Stomach (tissue), 9 donors: ENCODE measurements around the gene LPA. TPM values are rescaled to one million over a fixed set of nuclear protein-coding genes. Genes with fewer than 3 reads are reported as not detected.

Experiments
- DNase-seq, 2 donors: peaks; one replicate each; pipeline versions ENCODE4 v3.0.0 to v3.0.0-alpha.2; 2013 to 2019
- H3K27ac ChIP-seq, 5 donors: fragments of 200-600 bp in 4 of 5; sonication (generic) in 4 of 5; one replicate each; pipeline ENCODE4 v1.5.1; 2013 to 2019; ENCODE audit warnings: mild to moderate bottlenecking in 1 of 5, moderate library complexity in 1 of 5
- H3K27me3 ChIP-seq, 3 donors: fragments of 200-600 bp; sonication (generic); one replicate each; pipeline ENCODE4 v1.5.1; 2017 to 2019; ENCODE audit warnings: mixed run types in 1 of 3
- H3K36me3 ChIP-seq, 4 donors: fragments of 200-600 bp; sonication (generic); 1 replicate in 3 of 4; 2 replicates in 1 of 4; pipeline ENCODE4 v1.5.1; 2016 to 2019
- H3K4me1 ChIP-seq, 4 donors: fragments of 200-600 bp; sonication (generic); one replicate each; pipeline ENCODE4 v1.5.1; 2016 to 2019
- H3K4me3 ChIP-seq, 4 donors: fragments of 200-600 bp; sonication (generic) in 3 of 4; one replicate each; pipeline ENCODE4 v1.5.1; 2016 to 2019; ENCODE audit warnings: mild to moderate bottlenecking in 1 of 4
- H3K9me3 ChIP-seq, 4 donors: fragments of 200-600 bp; sonication (generic); one replicate each; pipeline ENCODE4 v1.5.1; 2016 to 2019
- CTCF ChIP-seq, 7 experiments: fragments of 450-650 bp in 4 of 7; fragments of 200-600 bp in 3 of 7; sonication (generic) in 3 of 7; IDR thresholded peaks; one replicate each; pipeline ENCODE4 v1.5.1; 2016 to 2019; ENCODE audit warnings: antibody characterized with exemption in 7 of 7, control low read depth in 2 of 7, mild to moderate bottlenecking in 1 of 7
- EP300 ChIP-seq: sonication (generic); formaldehyde crosslinking; IDR thresholded peaks from one replicate; pipeline ENCODE4 v1.6.1; 2017; ENCODE audit warnings: antibody characterized with exemption
- POLR2A ChIP-seq, 4 donors: fragments of 450-650 bp; IDR thresholded peaks; one replicate each; pipeline ENCODE4 v1.6.1; 2016; ENCODE audit warnings: antibody characterized with exemption in 4 of 4, control low read depth in 2 of 4, mild to moderate bottlenecking in 1 of 4, moderate library complexity in 1 of 4
- POLR2AphosphoS5 ChIP-seq, 3 donors: sonication (generic); formaldehyde crosslinking; IDR thresholded peaks; one replicate each; pipeline ENCODE4 v1.6.1; 2016; ENCODE audit warnings: antibody characterized with exemption in 3 of 3
- WGBS, 5 donors: extraction: QIAGEN DNeasy Blood & Tissue Kit in 3 of 5; methylation state at CpG; one replicate each; pipeline versions ENCODE4 v1.1.5 to v1.1.7; 2013 to 2018; 5-methylcytosine and 5-hydroxymethylcytosine counted together
- intact Hi-C: fragments of 100-400 bp; cut with DNase I; formaldehyde crosslinking; loops from one replicate; pipeline ENCODE4 v1.15.1; 2023; ENCODE audit warnings: low total_unique reads
- polyA plus RNA-seq, 3 donors: library from polyadenylated mRNA; stranded (reverse); fragments of 200-250 nt; gene quantifications; one replicate each; pipeline ENCODE4 v1.2.3, GENCODE V29; 2013
- total RNA-seq, 5 donors: library from RNA; depleted of rRNA; stranded (reverse); fragments of >200 nt; gene quantifications; one replicate each; pipeline versions ENCODE4 v1.1.0 to v1.2.3, GENCODE V29; 2014 to 2016
- donor health status: healthy with polysubstance abuse.
- donor health status: Bipolar disorder and iron deficiency.
- donor health status: healthy.

Gene LPA
- total and polyA plus RNA-seq, 8 donors = 0.25 TPM; not detected in 7

- no peak for TF ChIP-seq EP300
- no peaks in the 10 kb centered on the region for H3K9me3 ChIP-seq
- H3K4me1 ChIP-seq = peaks cover 5 to 13% (median 9%) of the 10 kb centered on the region in 4 donors
- H3K36me3 ChIP-seq = no peaks in the 10 kb centered on the region
- WGBS, 5 donors = 87 to 99% (median 91%) methylated on average over 5 of the region's 5 CpGs
- H3K27ac ChIP-seq = no peak overlapping the region
- intact Hi-C loops = no loop called here
- no peaks in the 10 kb centered on the region for H3K27me3 ChIP-seq
- no peak overlapping the region for H3K4me3 ChIP-seq
- DNase-seq = no peak
These were observed 140.9 kb downstream of the LPA start for GRCh38 chr6:160523223-160523622.

GRCh38 chr6:160520043-160520904 is 143.8 kb downstream of the LPA start:
- TF ChIP-seq CTCF (IDR thresholded peaks at IDR 0.05) (peak in 3 of 7 experiments; percentile 36 to 91 (median 85)), EP300 (no peak)
- Histone ChIP-seq H3K4me1 (peaks cover 5 to 13% (median 9%) of the 10 kb centered on the region in 4 donors), H3K9me3 (no peaks in the 10 kb centered on the region), H3K36me3 (no peaks in the 10 kb centered on the region), H3K27me3 (no peaks in the 10 kb centered on the region), H3K4me3 (peak overlapping the region; percentile 59 to 75 (median 69)), H3K27ac (peak overlapping the region; percentile 61 to 85 (median 76))
- DNase-seq = peak; percentile 81 to 83
- 0 to 1% (median 0%) methylated on average over 23 to 73 of the region's 73 CpGs for WGBS, 5 donors
- intact Hi-C loops = no loop called here

GRCh38 chr6:160519603-160520042 is 144.5 kb downstream of the LPA start:
- TF ChIP-seq POLR2A (IDR thresholded peaks at IDR 0.05) = no peak
- TF ChIP-seq CTCF (IDR thresholded peaks at IDR 0.05) = peak in 3 of 7 experiments; percentile 86 to 95 (median 91)
- Histone ChIP-seq H3K27me3 (no peaks in the 10 kb centered on the region), H3K4me1 (peaks cover 5 to 13% (median 9%) of the 10 kb centered on the region in 4 donors), H3K27ac (peak overlapping the region; percentile 61 to 85 (median 76)), H3K4me3 (peak overlapping the region; percentile 59 to 75 (median 69)), H3K9me3 (no peaks in the 10 kb centered on the region), H3K36me3 (no peaks in the 10 kb centered on the region)
- intact Hi-C loops = no loop called here
- peak in 1 of 2 donors; percentile 92 for DNase-seq
- 23 to 30% (median 25%) methylated on average over 8 of the region's 8 CpGs for WGBS, 5 donors

GRCh38 chr6:160519133-160519532 is 144.9 kb downstream of the LPA start:
- no peak for DNase-seq
- peaks cover 5 to 13% (median 9%) of the 10 kb centered on the region in 4 donors for H3K4me1 ChIP-seq
- 69 to 82% (median 76%) methylated on average over 4 of the region's 4 CpGs for WGBS, 5 donors
- H3K36me3 ChIP-seq = no peaks in the 10 kb centered on the region
- intact Hi-C loops = no loop called here
- H3K9me3 ChIP-seq = no peaks in the 10 kb centered on the region
- H3K27ac ChIP-seq = no peak overlapping the region
- no peak overlapping the region for H3K4me3 ChIP-seq
- no peak for TF ChIP-seq POLR2AphosphoS5 (IDR thresholded peaks at IDR 0.05)
- no peak for TF ChIP-seq POLR2A (IDR thresholded peaks at IDR 0.05)
- no peak for TF ChIP-seq EP300
- TF ChIP-seq CTCF (IDR thresholded peaks at IDR 0.05) = no peak
- no peaks in the 10 kb centered on the region for H3K27me3 ChIP-seq

- H3K36me3 ChIP-seq = no peaks in the 10 kb centered on the region
- no peak for DNase-seq
- intact Hi-C loops = no loop called here
- no peak overlapping the region for H3K4me3 ChIP-seq
- no peaks in the 10 kb centered on the region for H3K9me3 ChIP-seq
- H3K27me3 ChIP-seq = no peaks in the 10 kb centered on the region
- WGBS, 5 donors = 52 to 66% (median 60%) methylated on average over 3 of the region's 3 CpGs
- TF ChIP-seq POLR2AphosphoS5 (IDR thresholded peaks at IDR 0.05) = no peak
- no peak for TF ChIP-seq CTCF (IDR thresholded peaks at IDR 0.05)
- no peak for TF ChIP-seq POLR2A (IDR thresholded peaks at IDR 0.05)
- no peak for TF ChIP-seq EP300
- no peaks in the 10 kb centered on the region for H3K4me1 ChIP-seq
- no peak overlapping the region for H3K27ac ChIP-seq
These were observed 150.2 kb downstream of the LPA start for GRCh38 chr6:160513836-160514235.
